Stimulated activated CD4-positive, alpha-beta T cell treated with anti-CD3 and anti-CD28 coated beads, Interleukin-15, amount 100 ng/mL, for 1 hour (primary cell): ENCODE results near the gene GPR160.
A peak's percentile ranks its signal among the peaks of the same experiment; 100 is the strongest.

Experiments
- DNase-seq, 2 donors: peaks; one replicate each; pipeline ENCODE4 v3.0.0-alpha.2; 2020; ENCODE audit warnings: low read depth in 1 of 2, low spot score in 1 of 2

GPR160 gene

DNA sequence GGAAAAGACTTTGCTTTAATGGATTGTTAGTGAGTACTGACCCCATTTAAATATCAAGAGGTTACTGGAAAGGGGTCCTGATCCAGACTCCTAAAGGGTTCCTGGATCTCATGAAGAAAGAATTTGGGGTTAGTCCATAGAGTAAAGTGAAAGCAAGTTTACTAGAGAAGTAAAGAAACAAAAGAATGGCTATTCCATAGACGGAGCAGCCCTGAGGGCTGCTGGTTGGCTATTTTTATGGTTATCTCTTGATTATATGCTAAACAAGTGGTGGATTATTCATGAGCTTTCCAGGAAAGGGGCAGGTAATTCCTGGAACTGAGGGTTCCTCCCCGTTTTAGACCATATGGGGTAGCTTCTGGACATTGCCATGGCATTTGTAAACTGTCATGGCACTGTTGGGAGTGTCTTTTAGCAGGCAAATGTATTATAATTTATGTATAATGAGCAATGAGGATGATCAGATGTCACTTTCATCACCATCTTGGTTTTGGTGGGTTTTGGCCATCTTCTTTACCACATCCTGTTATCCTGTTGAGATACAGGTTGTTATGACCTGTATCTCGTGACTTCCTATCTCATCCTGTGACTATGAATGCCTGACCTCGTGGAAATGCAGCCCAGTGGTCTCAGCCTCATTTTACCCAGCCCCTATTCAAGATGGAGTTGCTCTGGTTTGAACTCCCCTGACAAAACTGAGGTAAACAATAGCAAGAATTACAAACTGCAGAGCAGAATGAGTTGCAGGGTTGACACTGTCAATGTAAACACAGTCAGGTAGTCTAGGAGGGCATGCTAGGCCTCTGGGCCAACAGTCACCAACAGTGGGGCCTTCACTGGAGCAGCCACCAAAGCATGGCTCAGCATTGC, 10.3 kb upstream of the GPR160 start:
- DNase-seq, result no peak

DNA sequence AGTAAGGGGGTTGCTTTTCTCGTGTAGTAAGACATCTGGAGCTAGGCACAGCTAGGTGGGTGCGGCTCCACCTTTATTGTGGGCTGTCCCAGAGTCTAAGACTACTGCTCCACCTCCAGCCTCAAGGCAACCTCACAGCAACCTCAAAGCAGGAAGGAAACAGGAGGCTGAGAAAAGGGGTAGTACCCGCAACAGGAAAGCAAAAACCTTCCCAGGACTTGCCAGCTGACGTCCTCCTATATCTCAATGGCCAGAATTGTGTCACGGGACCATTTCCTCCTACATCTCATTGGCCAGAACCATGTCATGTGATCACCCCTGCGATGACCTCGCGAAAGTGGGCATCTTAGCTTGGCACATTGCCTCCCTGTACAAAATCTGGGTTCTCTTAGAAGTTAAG, 4.3 kb upstream of the GPR160 start:
- DNase-seq, result peak in 1 of 2 donors; percentile 2

DNA sequence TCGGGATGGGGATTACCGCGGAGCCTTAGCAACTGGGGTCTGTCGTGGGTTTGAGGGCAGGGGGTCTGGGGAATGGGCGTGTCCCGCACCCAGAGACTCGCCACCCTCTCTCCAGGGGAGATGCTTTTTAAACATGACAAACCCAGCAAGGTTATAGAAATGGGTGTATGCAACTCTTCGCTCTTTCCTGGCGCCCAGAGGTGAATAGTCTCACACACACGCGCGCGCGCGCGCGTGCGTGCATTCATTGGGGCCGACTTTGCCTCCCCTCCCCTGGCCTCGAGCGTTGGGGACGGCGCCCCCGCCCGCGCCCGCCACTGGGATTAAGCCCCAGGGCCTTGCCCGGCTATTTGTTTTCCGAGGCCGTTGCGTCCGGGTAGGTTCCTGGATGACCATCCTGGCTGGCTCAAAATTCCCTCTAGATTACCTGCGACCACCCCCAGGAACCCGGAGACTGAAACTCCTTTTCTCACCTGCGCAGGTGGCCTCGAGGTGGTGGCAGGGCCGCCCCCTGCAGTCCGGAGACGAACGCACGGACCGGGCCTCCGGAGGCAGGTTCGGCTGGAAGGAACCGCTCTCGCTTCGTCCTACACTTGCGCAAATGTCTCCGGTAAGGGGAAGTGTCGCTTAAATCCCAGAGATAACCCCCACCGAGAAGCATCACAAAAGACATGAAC, 777 bp downstream of the GPR160 start:
- peak in 1 of 2 donors; percentile 11 for DNase-seq

DNA sequence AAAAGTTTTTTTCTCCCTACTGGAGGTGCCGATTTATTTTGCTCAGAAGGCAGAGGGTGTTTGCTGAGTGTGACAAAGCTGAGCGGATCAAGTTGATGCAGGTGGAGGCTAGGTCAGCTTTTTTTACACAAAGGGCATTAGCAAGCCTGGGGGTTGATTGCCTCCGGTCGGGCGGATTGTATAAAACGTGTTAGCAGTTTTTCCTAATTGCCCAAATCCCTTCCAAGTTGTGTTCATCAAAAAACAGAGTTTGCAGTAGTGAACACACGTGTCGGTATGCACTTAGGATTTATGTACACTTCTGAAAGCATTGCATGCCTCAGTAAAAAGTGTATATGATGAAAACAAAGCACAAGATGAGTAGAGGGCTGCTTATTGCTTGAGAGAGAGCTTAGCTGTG, 2.6 kb downstream of the GPR160 start:
- no peak for DNase-seq

DNA sequence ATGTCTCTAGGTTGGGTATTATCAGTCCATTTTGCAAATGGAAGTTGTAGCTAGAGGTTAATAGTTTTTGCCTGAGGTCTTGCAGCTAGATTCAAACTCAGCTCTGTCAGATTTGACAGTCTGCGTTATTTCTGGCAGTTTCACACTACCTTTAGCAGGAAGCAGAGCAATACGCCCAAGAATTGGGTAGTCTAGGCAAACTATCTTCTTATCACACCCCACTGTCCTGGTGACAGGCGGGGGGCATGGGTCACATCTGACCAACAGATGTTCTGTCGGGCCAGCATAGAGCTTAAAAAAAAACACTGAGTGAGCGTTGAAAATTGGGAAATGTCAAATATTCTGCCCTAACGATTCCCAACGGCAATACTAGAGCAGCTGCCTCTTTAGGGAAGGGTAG, 5.7 kb downstream of the GPR160 start:
- no peak for DNase-seq

DNA sequence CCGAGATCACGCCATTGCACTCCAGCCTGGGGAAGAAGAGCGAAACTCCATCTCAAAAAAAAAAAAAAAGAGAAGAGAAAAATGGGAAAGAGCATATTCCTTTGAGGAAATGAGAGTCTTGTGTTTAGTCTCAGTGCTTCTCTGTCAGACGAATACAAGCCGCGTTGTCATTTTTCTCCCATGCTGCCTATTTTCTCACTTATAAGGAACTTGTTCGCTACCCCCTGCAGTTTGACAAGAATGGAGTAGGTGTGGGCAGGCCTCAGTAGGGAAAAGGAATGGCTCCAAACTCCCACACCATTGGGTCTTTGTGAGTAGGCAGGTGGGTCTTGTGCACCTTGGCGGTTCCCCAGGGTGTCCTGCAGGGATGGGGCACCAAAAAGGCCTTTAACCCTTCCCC, 6.5 kb downstream of the GPR160 start:
- DNase-seq, result no peak

DNA sequence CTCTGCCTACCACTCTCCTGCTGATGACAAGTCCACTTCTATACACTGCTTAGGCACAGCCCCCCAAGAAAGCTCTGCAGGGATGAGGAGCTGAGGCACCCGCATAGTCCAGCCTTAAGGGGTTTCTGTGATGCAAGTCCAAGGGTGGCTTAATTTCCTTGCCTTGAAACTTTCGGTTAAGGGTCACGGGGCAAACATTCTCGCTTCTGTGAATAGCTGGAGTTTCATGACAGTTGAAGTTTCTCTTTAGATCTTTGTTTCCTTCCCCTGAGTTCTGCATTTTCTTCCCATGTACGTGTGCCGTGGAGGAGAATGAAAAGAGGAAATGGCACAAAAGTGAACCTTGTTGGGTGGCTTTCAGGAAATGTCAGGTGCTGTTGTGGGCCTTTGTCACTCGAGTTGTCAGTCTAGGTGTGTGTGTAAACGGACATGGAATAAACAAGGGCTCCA, 7.0 kb downstream of the GPR160 start:
- no peak for DNase-seq

DNA sequence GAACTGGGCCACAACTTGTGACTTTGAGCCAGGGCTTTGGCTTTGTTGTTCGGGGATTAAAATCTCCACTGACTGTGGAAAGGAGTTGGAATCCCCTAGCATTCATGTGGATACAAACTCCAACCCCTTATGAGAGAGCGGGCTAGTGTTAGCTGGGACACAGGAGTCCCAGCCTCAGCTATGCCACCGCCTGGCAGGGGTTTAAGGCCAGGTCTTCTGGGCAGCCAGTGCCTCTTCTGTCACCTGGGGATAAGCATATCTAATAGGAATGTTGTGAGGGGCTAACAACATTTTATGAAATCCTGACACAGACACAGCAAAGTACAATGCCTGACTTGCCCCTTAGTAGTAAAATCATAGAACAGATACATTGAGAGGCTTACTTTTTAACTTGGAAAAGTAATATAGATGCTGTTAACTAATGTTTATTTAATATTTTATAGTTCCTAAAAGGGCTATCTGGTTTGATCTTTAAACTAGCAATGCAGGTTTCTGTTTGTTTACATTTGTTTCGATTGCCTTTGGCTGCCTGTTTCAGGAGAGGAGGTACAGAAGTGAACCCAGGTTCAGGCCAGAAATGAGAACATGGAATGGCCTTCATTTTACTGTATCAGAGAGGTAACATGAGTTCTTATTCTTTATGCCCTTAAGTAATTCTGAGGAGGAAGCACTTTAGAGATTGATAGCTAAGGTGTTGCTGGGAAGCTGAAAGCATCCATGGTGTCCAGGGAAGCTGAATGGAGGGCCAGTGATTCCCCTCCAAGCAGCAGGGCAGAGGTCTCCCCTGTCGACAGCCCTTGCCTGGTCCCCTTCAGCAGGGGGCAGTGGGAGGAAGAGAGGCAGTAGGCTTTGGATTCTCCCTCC, 8.7 kb downstream of the GPR160 start:
- no peak for DNase-seq

DNA sequence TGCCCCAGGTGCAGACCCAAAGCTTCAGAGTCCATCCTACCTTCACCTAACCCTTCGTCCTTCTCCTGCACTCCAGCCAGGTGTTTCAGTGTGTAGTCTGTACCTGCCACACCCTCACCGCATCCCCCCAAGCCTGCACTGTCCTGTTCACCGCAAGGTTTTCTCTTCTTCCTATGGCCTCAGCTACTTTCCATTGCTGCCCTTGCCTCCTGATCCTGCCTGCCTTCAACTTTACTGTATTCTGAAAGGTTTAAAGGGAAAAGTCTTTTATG, 9.3 kb downstream of the GPR160 start:
- no peak for DNase-seq

DNA sequence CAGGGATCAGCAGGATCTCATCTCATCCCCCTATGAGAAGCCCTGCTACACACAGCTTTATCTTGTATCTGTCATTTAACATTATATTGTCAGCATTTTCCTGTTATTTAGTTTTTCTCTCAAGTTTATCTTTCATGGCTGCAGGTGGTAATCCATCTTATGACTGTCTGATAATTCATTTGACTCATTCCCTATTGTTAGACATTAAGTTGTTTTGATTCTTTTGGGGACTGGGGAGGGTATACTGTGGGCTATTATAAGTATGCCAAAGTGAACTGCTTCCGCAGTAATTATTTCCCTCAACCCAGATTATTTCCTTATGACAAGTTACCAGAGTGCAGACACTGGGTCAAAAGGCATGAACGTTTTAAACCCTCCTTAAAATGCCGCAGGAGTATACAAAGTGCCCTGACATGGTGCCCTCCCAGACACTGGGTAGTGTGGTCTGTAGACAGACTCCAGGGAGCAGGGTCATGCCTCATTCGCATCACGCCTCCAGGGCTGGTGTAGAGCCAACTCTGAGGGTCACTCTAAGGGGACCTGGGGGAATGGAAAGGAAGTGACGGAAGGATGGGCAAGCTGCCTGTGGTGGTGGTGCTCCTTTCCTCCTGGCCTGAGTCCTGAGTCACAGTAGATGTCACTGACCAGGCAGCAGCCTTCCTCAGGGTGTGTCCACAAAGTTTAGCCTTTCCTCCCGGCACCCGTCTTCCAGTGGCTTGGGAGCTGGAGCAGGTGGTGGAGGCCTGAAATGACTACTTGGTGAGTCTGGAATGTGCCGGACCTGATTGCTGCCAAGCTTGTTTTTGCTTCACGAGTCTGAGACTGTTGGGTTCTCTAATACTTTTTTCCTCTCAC, 11.6 kb downstream of the GPR160 start:
- no peak for DNase-seq

DNA sequence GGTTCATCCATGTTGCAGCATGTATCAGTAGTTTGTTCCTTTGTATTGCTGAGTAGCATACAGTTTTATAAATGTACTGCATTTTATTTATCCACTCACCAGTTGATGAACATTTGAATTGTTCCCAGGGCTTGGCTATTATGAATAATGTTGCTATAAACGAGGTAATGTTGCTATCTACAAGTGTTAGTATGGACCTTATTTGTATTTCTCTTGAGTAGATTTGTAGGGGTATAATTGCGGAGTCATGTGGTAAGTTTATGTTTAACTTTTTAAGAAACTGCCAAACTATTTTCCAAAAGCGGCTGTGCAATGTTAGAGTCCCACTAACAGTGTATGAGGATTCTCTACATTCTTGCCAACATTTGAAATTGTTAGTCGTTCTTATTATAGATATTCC, 13.0 kb downstream of the GPR160 start:
- no peak for DNase-seq

DNA sequence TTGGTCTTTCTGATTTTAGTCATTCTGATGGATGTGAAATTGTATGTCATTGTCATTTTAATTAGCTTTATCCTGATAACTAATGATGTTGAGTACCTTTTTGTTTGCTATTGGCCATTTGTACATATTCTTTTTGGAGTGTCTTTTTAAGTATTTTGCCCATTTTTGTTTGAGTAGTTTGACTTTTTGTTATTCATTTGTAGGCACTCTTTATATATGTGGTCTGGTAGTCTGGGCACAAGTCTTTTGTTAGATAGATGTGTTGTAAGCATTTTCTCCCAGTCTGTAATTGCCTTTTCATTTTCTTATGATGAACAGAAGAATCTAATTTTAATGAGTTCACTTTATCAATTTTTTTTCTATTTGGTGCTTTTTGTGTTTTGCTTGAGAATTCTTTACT, 14.6 kb downstream of the GPR160 start:
- DNase-seq, result no peak

DNA sequence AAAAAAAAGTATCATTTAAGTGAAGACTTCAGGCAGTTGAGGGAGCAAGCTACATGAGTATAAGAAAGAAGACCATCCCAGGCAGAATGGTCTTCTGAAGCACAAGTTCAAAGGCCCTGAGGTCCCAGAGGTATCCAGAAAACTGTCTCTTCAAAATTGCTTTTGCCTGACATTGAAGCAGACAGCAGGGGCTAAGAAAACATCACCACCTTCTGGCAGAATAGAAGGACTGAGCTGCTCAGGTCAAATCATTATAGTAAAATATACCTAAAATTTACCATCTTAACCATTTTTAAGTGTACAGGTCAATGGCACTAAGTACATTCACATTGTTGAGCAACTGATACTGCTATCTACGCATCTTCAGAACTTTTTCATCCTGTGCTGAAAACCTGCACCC, 16.4 kb downstream of the GPR160 start:
- no peak for DNase-seq

DNA sequence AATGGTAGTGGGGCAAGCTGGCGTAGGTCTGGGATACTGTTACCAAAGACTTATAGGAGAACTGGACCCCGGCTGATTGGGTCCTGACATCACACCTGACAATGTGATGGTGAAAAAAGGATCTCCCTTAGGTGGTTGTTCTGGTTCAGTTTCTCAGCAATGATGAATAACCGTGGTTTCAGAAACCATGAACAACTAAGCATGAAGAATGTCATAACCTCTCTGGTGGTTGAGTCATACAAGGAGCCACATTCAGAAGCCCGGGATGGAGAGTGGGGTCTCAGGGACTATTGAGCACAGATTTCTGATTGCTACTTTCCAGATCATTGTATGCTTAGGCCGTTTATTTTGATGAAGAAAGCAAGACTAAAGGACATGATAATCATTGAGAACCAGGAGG, 17.4 kb downstream of the GPR160 start:
- no peak for DNase-seq

DNA sequence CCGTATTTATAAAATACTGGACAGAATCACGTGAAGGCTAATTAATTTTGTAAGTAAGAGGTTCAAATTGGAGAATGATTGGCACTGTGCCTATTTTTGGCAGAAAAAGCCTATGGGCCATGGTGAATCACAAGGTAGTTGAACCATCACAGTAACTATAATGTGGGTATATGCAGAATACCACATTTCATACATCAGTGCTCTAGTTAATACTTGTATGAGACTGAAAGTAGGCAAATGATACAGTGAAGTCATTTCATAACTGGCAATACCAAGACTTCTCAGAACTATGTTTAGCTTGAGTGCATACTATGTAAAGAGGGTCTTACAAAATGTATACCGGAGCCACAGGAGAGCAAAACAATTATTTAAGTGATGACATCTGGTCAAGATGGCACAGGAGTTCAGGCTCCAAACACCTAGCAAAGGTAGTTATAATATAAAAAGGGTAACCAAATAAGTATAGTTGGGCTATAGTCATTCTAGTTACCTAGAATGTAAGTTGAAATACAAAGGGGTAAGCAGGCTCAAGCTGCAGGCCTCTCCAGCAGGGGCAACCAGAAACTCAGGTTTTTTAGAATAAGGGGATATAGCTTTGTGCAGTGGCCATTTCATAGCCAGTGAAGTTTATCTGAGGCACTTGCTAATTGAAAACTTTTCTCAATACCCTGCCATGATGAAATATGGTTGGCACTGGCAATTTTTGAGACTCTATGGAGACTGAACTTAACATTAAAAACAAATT, 19.1 kb downstream of the GPR160 start:
- DNase-seq, result no peak

DNA sequence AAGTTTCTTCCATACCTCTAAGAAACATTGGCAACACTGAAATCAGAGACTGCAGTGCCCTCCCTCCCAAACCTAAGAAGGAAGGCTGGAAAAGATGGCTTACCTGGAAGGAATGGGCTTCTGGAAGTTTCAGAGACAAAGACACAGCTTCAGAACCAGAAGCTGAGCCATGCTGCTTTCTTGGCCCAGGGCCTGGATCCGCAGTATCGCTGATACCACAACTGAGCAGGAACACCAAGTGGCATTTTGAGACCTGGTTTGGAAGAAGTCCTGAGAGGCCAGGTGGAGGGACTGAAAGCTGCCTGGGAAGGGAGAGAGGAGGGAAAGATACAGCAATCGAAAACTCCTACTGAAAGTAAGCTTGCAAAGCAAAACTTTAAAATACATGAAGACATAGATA, 19.8 kb downstream of the GPR160 start:
- DNase-seq, result no peak

DNA sequence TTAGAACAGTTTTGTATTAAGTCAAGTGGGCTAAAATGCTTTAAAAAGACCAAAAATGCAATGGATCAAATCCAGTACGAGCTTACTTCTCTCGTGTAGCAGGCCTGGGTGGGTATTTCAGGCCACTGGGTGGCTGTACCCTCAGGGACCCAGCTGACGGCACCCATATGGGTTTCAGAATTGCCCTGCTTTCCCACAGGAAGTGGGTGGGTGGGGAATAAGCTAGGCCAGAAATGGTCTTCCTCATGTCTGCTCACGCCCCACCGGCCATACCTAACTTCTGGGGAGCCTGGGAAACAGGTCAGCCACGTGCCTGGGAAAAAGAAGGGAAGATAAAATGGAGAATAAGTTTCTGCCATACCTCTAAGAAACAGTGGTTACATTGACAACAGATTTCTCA, 20.3 kb downstream of the GPR160 start:
- no peak for DNase-seq

DNA sequence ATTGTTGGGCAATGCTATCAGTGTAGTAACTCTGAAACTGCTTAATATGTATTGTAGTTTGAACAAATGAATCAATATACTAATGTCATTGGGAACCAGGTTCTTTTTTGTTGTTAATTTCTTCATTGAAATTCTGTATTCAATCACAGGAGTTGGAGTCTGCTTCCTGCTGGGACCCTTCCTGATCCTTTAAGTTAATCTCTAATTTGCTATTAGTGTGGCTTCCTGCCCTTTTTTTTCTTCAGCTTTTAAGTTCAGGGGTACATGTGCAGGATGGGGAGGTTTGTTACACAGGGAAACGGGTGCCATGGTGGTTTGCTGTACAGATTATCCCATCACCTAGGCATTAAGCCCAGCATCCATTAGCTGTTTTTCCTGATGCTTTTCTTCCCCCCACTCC, 21.7 kb downstream of the GPR160 start:
- DNase-seq, result no peak

DNA sequence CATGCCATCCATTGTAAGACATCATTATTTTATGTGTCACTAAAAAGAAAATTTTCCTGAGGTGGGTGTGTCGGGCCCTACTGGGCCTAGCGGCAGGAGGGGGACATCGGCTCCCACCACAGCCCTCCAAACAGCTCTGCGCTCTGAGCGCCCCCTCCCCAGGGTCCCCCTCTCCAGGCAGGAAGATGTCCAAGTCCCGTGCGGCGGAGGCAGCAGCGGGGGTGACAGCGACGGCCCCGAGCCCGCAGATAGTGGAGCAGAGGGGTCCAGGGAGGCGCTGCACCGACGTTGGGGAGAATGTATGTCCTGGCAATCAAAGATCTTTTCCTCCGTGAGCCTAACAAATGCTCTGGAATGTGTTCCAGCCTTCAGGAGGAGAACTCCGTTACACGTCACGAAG, 24.3 kb downstream of the GPR160 start:
- DNase-seq, result no peak

DNA sequence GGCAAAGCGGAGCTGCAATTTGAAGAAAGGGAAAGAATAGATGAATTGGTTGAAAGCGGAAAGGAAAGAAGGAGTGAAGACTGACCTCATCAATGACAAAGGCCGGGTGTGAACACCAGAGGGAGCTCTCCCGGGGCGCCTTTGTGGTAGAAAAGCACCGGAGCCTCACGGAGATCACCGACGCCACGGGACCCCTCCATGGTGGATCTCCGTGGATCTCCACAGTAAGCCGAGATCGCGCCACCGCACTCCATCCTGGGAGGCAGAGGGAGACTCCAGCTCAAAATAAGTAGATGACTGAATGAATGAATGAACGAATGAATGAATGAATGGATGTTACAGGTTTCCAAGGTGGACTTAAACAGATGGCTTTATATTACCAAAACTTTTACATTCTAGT, 25.0 kb downstream of the GPR160 start:
- peak in 1 of 2 donors; percentile 2 for DNase-seq
